K562 (cell line): ENCODE measurements around the gene PRICKLE4. TPM values are rescaled to one million over a fixed set of nuclear protein-coding genes. Genes with fewer than 3 reads are reported as not detected.

ENCODE experiments used
- polyA plus RNA-seq, 8 experiments: library from polyadenylated mRNA; depleted of rRNA in 4 of 8; stranded (reverse) in 5 of 8; unstranded in 3 of 8; fragments of >200 nt; fragmentation: Nextera tagmentation in 2 of 8; fragmentation: Illumina TruSeq in 1 of 8; extraction: Ambion mirVana in 2 of 8; extraction: Trizol in 1 of 8; gene quantifications; 2 replicates each; pipeline versions ENCODE4 v1.2.1 to v1.2.3, GENCODE V29; 2011 to 2014; ENCODE audit warnings: inconsistent platforms in 1 of 8, missing spikeins in 1 of 8
- small RNA-seq: library from RNA; depleted of rRNA; stranded (forward); fragments of <200 nt; gene quantifications from one replicate; pipeline ENCODE3, GENCODE V24; 2014
- total RNA-seq, 7 experiments: library from RNA; depleted of rRNA in 6 of 7; stranded (reverse); fragments of >200 nt in 6 of 7; fragmentation: Illumina TruSeq in 2 of 7; extraction: Trizol in 2 of 7; gene quantifications; 2 replicates each; pipeline versions ENCODE4 v1.2.1 to v1.2.3, GENCODE V29; 2011 to 2021; ENCODE audit warnings: low replicate concordance in 1 of 7

The PRICKLE4 gene
- total and polyA plus RNA-seq, 9 of the 15 experiments (the other 6 are each of a cell fraction or from before 2014, with no cell fraction given): 0.20 to 0.32 (median 0.27) TPM; not detected in 6

Small RNA genes within 50 kb of the gene (small RNA-seq; reads per million reads assigned to genes)
- not detected for gene AL365205.2
- gene AL365205.3: not detected
- not detected for gene RF00393

Other genes with a start within 250 kb of the PRICKLE4 start
Only the 7 nearest of the 10 such genes appear.
- gene TFEB, start 45.2 kb upstream of the PRICKLE4 start, total RNA-seq (2014; rRNA removed): 3.8 and 4.4 TPM in 2 replicates
- gene TFEB, start 45.2 kb upstream of the PRICKLE4 start, total RNA-seq (2014; rRNA removed; fragmentation: Illumina TruSeq; extraction: Trizol): 0.64 and 0.84 TPM in 2 replicates
- 1.1 TPM in 2 replicates for gene TFEB, start 45.2 kb upstream of the PRICKLE4 start, total RNA-seq (2015; rRNA removed; fragmentation: Illumina TruSeq; extraction: Trizol)
- gene TFEB, start 45.2 kb upstream of the PRICKLE4 start, total RNA-seq (2021): 3.6 and 4.7 TPM in 2 replicates
- 2.0 and 4.4 TPM in 2 replicates for gene TFEB, start 45.2 kb upstream of the PRICKLE4 start, polyA plus RNA-seq (2011; rRNA removed)
- gene TFEB, start 45.2 kb upstream of the PRICKLE4 start, polyA plus RNA-seq (2014; fragmentation: Illumina TruSeq; extraction: Trizol): 2.0 TPM in 2 replicates
- under 1 TPM; 0.04 to 0.07 TPM for gene TFEB, start 45.2 kb upstream of the PRICKLE4 start, polyA plus RNA-seq (2014; fragmentation: Nextera tagmentation; extraction: Ambion mirVana)
- gene TFEB, start 45.2 kb upstream of the PRICKLE4 start, polyA plus RNA-seq (2014; rRNA removed): 1.8 and 2.4 TPM in 2 replicates
- not detected in 2 replicates for gene PGC, start 33.4 kb upstream of the PRICKLE4 start, total RNA-seq (2014; rRNA removed)
- gene PGC, start 33.4 kb upstream of the PRICKLE4 start, total RNA-seq (2014; rRNA removed; fragmentation: Illumina TruSeq; extraction: Trizol): not detected in 2 replicates
- gene PGC, start 33.4 kb upstream of the PRICKLE4 start, total RNA-seq (2015; rRNA removed; fragmentation: Illumina TruSeq; extraction: Trizol): not detected in 2 replicates
- gene PGC, start 33.4 kb upstream of the PRICKLE4 start, total RNA-seq (2021): 0.40 and 0.81 TPM in 2 replicates
- not detected in 2 replicates for gene PGC, start 33.4 kb upstream of the PRICKLE4 start, polyA plus RNA-seq (2011; rRNA removed)
- gene PGC, start 33.4 kb upstream of the PRICKLE4 start, polyA plus RNA-seq (2014; fragmentation: Illumina TruSeq; extraction: Trizol): not detected in 2 replicates
- gene PGC, start 33.4 kb upstream of the PRICKLE4 start, polyA plus RNA-seq (2014; fragmentation: Nextera tagmentation; extraction: Ambion mirVana): under 1 TPM in 1 of 2 experiments, not detected in 1; 0.17 TPM
- not detected in 2 replicates for gene PGC, start 33.4 kb upstream of the PRICKLE4 start, polyA plus RNA-seq (2014; rRNA removed)
- gene FRS3, start 882 bp upstream of the PRICKLE4 start, total RNA-seq (2014; rRNA removed): 1.7 and 3.1 TPM in 2 replicates
- gene FRS3, start 882 bp upstream of the PRICKLE4 start, total RNA-seq (2014; rRNA removed; fragmentation: Illumina TruSeq; extraction: Trizol): 0.45 and 1.0 TPM in 2 replicates
- gene FRS3, start 882 bp upstream of the PRICKLE4 start, total RNA-seq (2015; rRNA removed; fragmentation: Illumina TruSeq; extraction: Trizol): 1.1 and 1.8 TPM in 2 replicates
- 3.1 and 3.3 TPM in 2 replicates for gene FRS3, start 882 bp upstream of the PRICKLE4 start, total RNA-seq (2021)
- 3.0 and 4.2 TPM in 2 replicates for gene FRS3, start 882 bp upstream of the PRICKLE4 start, polyA plus RNA-seq (2011; rRNA removed)
- gene FRS3, start 882 bp upstream of the PRICKLE4 start, polyA plus RNA-seq (2014; fragmentation: Illumina TruSeq; extraction: Trizol): 1.6 and 3.0 TPM in 2 replicates
- gene FRS3, start 882 bp upstream of the PRICKLE4 start, polyA plus RNA-seq (2014; fragmentation: Nextera tagmentation; extraction: Ambion mirVana): under 1 TPM; 0.03 to 0.06 TPM
- gene FRS3, start 882 bp upstream of the PRICKLE4 start, polyA plus RNA-seq (2014; rRNA removed): 3.4 and 3.7 TPM in 2 replicates
- gene TOMM6, start 6.9 kb downstream of the PRICKLE4 start, total RNA-seq (2014; rRNA removed): 377 and 380 TPM in 2 replicates
- gene TOMM6, start 6.9 kb downstream of the PRICKLE4 start, total RNA-seq (2014; rRNA removed; fragmentation: Illumina TruSeq; extraction: Trizol): 754 and 831 TPM in 2 replicates
- 736 and 780 TPM in 2 replicates for gene TOMM6, start 6.9 kb downstream of the PRICKLE4 start, total RNA-seq (2015; rRNA removed; fragmentation: Illumina TruSeq; extraction: Trizol)
- gene TOMM6, start 6.9 kb downstream of the PRICKLE4 start, total RNA-seq (2021): 677 and 726 TPM in 2 replicates
- 955 and 1,065 TPM in 2 replicates for gene TOMM6, start 6.9 kb downstream of the PRICKLE4 start, polyA plus RNA-seq (2011; rRNA removed)
- 1,747 and 2,097 TPM in 2 replicates for gene TOMM6, start 6.9 kb downstream of the PRICKLE4 start, polyA plus RNA-seq (2014; fragmentation: Illumina TruSeq; extraction: Trizol)
- 1,000 to 10,000 TPM; 1,746 to 1,760 TPM for gene TOMM6, start 6.9 kb downstream of the PRICKLE4 start, polyA plus RNA-seq (2014; fragmentation: Nextera tagmentation; extraction: Ambion mirVana)
- 1,029 and 1,276 TPM in 2 replicates for gene TOMM6, start 6.9 kb downstream of the PRICKLE4 start, polyA plus RNA-seq (2014; rRNA removed)
- 3.9 and 4.3 TPM in 2 replicates for gene USP49, start 114.6 kb downstream of the PRICKLE4 start, total RNA-seq (2014; rRNA removed)
- gene USP49, start 114.6 kb downstream of the PRICKLE4 start, total RNA-seq (2014; rRNA removed; fragmentation: Illumina TruSeq; extraction: Trizol): 6.5 and 7.3 TPM in 2 replicates
- gene USP49, start 114.6 kb downstream of the PRICKLE4 start, total RNA-seq (2015; rRNA removed; fragmentation: Illumina TruSeq; extraction: Trizol): 4.2 and 4.7 TPM in 2 replicates
- 6.9 and 9.1 TPM in 2 replicates for gene USP49, start 114.6 kb downstream of the PRICKLE4 start, total RNA-seq (2021)
- 9.7 and 9.9 TPM in 2 replicates for gene USP49, start 114.6 kb downstream of the PRICKLE4 start, polyA plus RNA-seq (2011; rRNA removed)
- 7.7 and 8.5 TPM in 2 replicates for gene USP49, start 114.6 kb downstream of the PRICKLE4 start, polyA plus RNA-seq (2014; fragmentation: Illumina TruSeq; extraction: Trizol)
- gene USP49, start 114.6 kb downstream of the PRICKLE4 start, polyA plus RNA-seq (2014; fragmentation: Nextera tagmentation; extraction: Ambion mirVana): 1 to 10 TPM; 1.0 to 1.6 TPM
- 7.8 and 8.3 TPM in 2 replicates for gene USP49, start 114.6 kb downstream of the PRICKLE4 start, polyA plus RNA-seq (2014; rRNA removed)
- gene MED20, start 140.4 kb downstream of the PRICKLE4 start, total RNA-seq (2014; rRNA removed): 27.3 and 33.6 TPM in 2 replicates
- 44.6 and 45.7 TPM in 2 replicates for gene MED20, start 140.4 kb downstream of the PRICKLE4 start, total RNA-seq (2014; rRNA removed; fragmentation: Illumina TruSeq; extraction: Trizol)
- 36.7 and 38.1 TPM in 2 replicates for gene MED20, start 140.4 kb downstream of the PRICKLE4 start, total RNA-seq (2015; rRNA removed; fragmentation: Illumina TruSeq; extraction: Trizol)
- gene MED20, start 140.4 kb downstream of the PRICKLE4 start, total RNA-seq (2021): 46.0 and 46.5 TPM in 2 replicates
- 57.6 and 60.0 TPM in 2 replicates for gene MED20, start 140.4 kb downstream of the PRICKLE4 start, polyA plus RNA-seq (2011; rRNA removed)
- gene MED20, start 140.4 kb downstream of the PRICKLE4 start, polyA plus RNA-seq (2014; fragmentation: Illumina TruSeq; extraction: Trizol): 48.8 and 58.2 TPM in 2 replicates
- gene MED20, start 140.4 kb downstream of the PRICKLE4 start, polyA plus RNA-seq (2014; fragmentation: Nextera tagmentation; extraction: Ambion mirVana): 10 to 100 TPM; 63.8 to 80.9 TPM
- gene MED20, start 140.4 kb downstream of the PRICKLE4 start, polyA plus RNA-seq (2014; rRNA removed): 30.4 and 32.1 TPM in 2 replicates
- gene BYSL, start 140.7 kb downstream of the PRICKLE4 start, total RNA-seq (2014; rRNA removed): 53.4 and 65.4 TPM in 2 replicates
- gene BYSL, start 140.7 kb downstream of the PRICKLE4 start, total RNA-seq (2014; rRNA removed; fragmentation: Illumina TruSeq; extraction: Trizol): 28.9 and 36.2 TPM in 2 replicates
- 49.1 and 52.1 TPM in 2 replicates for gene BYSL, start 140.7 kb downstream of the PRICKLE4 start, total RNA-seq (2015; rRNA removed; fragmentation: Illumina TruSeq; extraction: Trizol)
- 90.6 and 92.3 TPM in 2 replicates for gene BYSL, start 140.7 kb downstream of the PRICKLE4 start, total RNA-seq (2021)
- gene BYSL, start 140.7 kb downstream of the PRICKLE4 start, polyA plus RNA-seq (2011; rRNA removed): 70.0 and 70.2 TPM in 2 replicates
- 67.7 and 73.2 TPM in 2 replicates for gene BYSL, start 140.7 kb downstream of the PRICKLE4 start, polyA plus RNA-seq (2014; fragmentation: Illumina TruSeq; extraction: Trizol)
- 10 to 100 TPM; 22.2 to 25.8 TPM for gene BYSL, start 140.7 kb downstream of the PRICKLE4 start, polyA plus RNA-seq (2014; fragmentation: Nextera tagmentation; extraction: Ambion mirVana)
- 68.2 and 90.7 TPM in 2 replicates for gene BYSL, start 140.7 kb downstream of the PRICKLE4 start, polyA plus RNA-seq (2014; rRNA removed)